ENCODE results near the gene MTUS2.

- TF ChIP-seq RNF2 (IDR thresholded peaks at IDR 0.05): no peak
- TF ChIP-seq MXI1 (IDR thresholded peaks at IDR 0.05; ENCODE audit: low read depth, low read length): no peak
- TF ChIP-seq ZBTB33 (CRISPR knock-in tag; IDR thresholded peaks at IDR 0.05): no peak
- TF ChIP-seq CTCF (IDR thresholded peaks at IDR 0.05 in 2 of 3, conservative IDR thresholded peaks at IDR 0.05 in 1 of 3; ENCODE audit: insufficient read depth in 2 of 3, low read depth in 1 of 3, low read length in 3 of 3): no peak
- TF ChIP-seq ZKSCAN1 (IDR thresholded peaks at IDR 0.05; ENCODE audit: low read depth, low read length): no peak
- TF ChIP-seq MAFK (IDR thresholded peaks at IDR 0.05; ENCODE audit: low read length): no peak
- TF ChIP-seq EP300 (IDR thresholded peaks at IDR 0.05; ENCODE audit: low read length): no peak
Observed at GRCh38 chr13:29059800-29060199, 239.7 kb downstream of the MTUS2 start.

Measured in K562 (cell line).